H1 (cell line): Measurements from ENCODE around the gene ABCA2. TPM values are rescaled to one million over a fixed set of nuclear protein-coding genes. Genes with fewer than 3 reads are reported as not detected.

Experiments
- BRCA1 ChIP-seq: IDR thresholded peaks from 2 replicates; pipeline ENCODE4 v1.6.1; 2012; ENCODE audit warnings: low read depth, low read length, improper control_type of control experiment
- CBX5 ChIP-seq: fragments of 300-800, 300-1000 bp; sonication (generic); IDR thresholded peaks from 2 replicates; pipeline ENCODE4 v1.7.1; 2016; ENCODE audit warnings: antibody characterized with exemption, low read length, low read depth
- CHD2 ChIP-seq: IDR thresholded peaks from 2 replicates; pipeline ENCODE4 v1.6.1; 2012; ENCODE audit warnings: low read length, improper control_type of control experiment
- JUN ChIP-seq: IDR thresholded peaks from 2 replicates; pipeline ENCODE4 v1.6.1; 2011; ENCODE audit warnings: low read depth, mild to moderate bottlenecking, improper control_type of control experiment, low read length
- NANOG ChIP-seq: IDR thresholded peaks from 2 replicates; pipeline ENCODE4 v1.6.1; 2011; ENCODE audit warnings: low read length, low read depth, mild to moderate bottlenecking, inconsistent platforms; ENCODE audit not compliant: insufficient read depth, poor library complexity, severe bottlenecking
- NRF1 ChIP-seq: IDR thresholded peaks from 2 replicates; pipeline ENCODE4 v1.6.1; 2011; ENCODE audit warnings: mild to moderate bottlenecking, low read depth, low read length, improper control_type of control experiment
- POLR2A ChIP-seq, 2 experiments: IDR thresholded peaks; 1 replicate in 1 of 2; 2 replicates in 1 of 2; pipeline ENCODE4 v1.6.1; 2011; ENCODE audit warnings: low read depth in 2 of 2, low read length in 2 of 2, mild to moderate bottlenecking in 2 of 2; ENCODE audit errors: control extremely low read depth in 1 of 2
- SP2 ChIP-seq: IDR thresholded peaks from 2 replicates; pipeline ENCODE4 v1.6.1; 2012; ENCODE audit warnings: mild to moderate bottlenecking, low read length, inconsistent platforms
- polyA plus RNA-seq, 7 experiments: library from polyadenylated mRNA; depleted of rRNA in 3 of 7; stranded (reverse) in 5 of 7; unstranded in 2 of 7; fragments of >200 nt in 5 of 7; fragments of 200-250 nt in 2 of 7; gene quantifications; 1 replicate in 5 of 7; 2 replicates in 1 of 7; 4 replicates in 1 of 7; pipeline versions ENCODE4 v1.2.1 to v1.2.3, GENCODE V29; 2011 to 2013; ENCODE audit warnings: missing spikeins in 2 of 7, mixed read lengths in 2 of 7
- total RNA-seq: library from RNA; stranded (reverse); fragmentation: NEBNext Ultra II Directional; extraction: Animal tissue kit (Norgen Biotek cat#: 25700); gene quantifications from 2 replicates; pipeline ENCODE4 v1.2.1, GENCODE V29; 2021
- TF ChIP-seq, protein P1 (sequence below): fragments of 300-600 bp; sonication (generic); IDR thresholded peaks from 2 replicates; pipeline ENCODE4 v1.7.1; 2012; ENCODE audit warnings: low read length, moderate library complexity, mild to moderate bottlenecking, inconsistent platforms; ENCODE audit not compliant: insufficient replicate concordance

The ABCA2 gene
- total and polyA plus RNA-seq, 2 of the 8 experiments (the other 6 are each of a cell fraction or from before 2014, with no cell fraction given) = 12.5 to 14.3 TPM

DNA sequence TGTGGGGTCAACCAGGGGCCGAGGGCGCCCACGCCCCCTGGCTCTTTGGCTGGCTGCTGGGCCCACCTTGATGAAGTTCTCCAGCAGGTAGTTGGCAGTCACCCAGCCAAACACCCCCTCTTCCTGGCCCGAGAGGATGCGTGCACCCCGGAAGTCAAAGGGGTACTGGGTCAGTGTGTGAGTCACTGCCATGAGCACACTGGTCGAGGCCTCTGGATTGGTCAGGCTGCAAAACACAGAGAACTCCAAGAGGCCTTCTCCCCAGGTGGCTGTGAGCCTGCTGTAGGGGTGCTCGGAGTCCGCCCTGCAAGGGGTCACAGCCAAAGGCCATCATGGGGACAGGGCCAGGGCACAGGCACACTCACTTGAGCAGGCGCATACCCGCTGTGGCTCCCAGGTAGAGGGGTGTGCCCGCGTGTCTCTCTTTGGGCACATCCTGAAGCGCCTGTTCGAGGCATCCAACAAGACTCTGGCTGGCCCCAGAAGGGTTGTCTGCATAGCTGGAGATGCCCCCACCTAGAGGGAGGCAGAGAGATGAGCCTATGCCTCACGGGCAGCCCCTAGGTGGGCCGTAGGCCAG, 23.2 kb upstream of the ABCA2 start (continued):
- TF ChIP-seq, protein P1, sequence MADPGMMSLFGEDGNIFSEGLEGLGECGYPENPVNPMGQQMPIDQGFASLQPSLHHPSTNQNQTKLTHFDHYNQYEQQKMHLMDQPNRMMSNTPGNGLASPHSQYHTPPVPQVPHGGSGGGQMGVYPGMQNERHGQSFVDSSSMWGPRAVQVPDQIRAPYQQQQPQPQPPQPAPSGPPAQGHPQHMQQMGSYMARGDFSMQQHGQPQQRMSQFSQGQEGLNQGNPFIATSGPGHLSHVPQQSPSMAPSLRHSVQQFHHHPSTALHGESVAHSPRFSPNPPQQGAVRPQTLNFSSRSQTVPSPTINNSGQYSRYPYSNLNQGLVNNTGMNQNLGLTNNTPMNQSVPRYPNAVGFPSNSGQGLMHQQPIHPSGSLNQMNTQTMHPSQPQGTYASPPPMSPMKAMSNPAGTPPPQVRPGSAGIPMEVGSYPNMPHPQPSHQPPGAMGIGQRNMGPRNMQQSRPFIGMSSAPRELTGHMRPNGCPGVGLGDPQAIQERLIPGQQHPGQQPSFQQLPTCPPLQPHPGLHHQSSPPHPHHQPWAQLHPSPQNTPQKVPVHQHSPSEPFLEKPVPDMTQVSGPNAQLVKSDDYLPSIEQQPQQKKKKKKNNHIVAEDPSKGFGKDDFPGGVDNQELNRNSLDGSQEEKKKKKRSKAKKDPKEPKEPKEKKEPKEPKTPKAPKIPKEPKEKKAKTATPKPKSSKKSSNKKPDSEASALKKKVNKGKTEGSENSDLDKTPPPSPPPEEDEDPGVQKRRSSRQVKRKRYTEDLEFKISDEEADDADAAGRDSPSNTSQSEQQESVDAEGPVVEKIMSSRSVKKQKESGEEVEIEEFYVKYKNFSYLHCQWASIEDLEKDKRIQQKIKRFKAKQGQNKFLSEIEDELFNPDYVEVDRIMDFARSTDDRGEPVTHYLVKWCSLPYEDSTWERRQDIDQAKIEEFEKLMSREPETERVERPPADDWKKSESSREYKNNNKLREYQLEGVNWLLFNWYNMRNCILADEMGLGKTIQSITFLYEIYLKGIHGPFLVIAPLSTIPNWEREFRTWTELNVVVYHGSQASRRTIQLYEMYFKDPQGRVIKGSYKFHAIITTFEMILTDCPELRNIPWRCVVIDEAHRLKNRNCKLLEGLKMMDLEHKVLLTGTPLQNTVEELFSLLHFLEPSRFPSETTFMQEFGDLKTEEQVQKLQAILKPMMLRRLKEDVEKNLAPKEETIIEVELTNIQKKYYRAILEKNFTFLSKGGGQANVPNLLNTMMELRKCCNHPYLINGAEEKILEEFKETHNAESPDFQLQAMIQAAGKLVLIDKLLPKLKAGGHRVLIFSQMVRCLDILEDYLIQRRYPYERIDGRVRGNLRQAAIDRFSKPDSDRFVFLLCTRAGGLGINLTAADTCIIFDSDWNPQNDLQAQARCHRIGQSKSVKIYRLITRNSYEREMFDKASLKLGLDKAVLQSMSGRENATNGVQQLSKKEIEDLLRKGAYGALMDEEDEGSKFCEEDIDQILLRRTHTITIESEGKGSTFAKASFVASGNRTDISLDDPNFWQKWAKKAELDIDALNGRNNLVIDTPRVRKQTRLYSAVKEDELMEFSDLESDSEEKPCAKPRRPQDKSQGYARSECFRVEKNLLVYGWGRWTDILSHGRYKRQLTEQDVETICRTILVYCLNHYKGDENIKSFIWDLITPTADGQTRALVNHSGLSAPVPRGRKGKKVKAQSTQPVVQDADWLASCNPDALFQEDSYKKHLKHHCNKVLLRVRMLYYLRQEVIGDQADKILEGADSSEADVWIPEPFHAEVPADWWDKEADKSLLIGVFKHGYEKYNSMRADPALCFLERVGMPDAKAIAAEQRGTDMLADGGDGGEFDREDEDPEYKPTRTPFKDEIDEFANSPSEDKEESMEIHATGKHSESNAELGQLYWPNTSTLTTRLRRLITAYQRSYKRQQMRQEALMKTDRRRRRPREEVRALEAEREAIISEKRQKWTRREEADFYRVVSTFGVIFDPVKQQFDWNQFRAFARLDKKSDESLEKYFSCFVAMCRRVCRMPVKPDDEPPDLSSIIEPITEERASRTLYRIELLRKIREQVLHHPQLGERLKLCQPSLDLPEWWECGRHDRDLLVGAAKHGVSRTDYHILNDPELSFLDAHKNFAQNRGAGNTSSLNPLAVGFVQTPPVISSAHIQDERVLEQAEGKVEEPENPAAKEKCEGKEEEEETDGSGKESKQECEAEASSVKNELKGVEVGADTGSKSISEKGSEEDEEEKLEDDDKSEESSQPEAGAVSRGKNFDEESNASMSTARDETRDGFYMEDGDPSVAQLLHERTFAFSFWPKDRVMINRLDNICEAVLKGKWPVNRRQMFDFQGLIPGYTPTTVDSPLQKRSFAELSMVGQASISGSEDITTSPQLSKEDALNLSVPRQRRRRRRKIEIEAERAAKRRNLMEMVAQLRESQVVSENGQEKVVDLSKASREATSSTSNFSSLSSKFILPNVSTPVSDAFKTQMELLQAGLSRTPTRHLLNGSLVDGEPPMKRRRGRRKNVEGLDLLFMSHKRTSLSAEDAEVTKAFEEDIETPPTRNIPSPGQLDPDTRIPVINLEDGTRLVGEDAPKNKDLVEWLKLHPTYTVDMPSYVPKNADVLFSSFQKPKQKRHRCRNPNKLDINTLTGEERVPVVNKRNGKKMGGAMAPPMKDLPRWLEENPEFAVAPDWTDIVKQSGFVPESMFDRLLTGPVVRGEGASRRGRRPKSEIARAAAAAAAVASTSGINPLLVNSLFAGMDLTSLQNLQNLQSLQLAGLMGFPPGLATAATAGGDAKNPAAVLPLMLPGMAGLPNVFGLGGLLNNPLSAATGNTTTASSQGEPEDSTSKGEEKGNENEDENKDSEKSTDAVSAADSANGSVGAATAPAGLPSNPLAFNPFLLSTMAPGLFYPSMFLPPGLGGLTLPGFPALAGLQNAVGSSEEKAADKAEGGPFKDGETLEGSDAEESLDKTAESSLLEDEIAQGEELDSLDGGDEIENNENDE = no peak
- TF ChIP-seq NRF1 (no peak), SP2 (no peak), CHD2 (no peak), JUN (no peak), POLR2A (IDR thresholded peaks at IDR 0.05; ENCODE audit: control extremely low read depth in 1 of 2, low read depth in 2 of 2, low read length in 2 of 2) (no peak), BRCA1 (no peak), CBX5 (no peak), NANOG (no peak)
